ENCODE results near the gene RABL2A. TPM values are rescaled to one million over a fixed set of nuclear protein-coding genes. Genes with fewer than 3 reads are reported as not detected.
"Not testable (repeated sequence)": the region's sequence is repeated elsewhere in the genome, so short reads cannot be mapped to it uniquely, and the experiment has no call there.

Gene RABL2A
- total RNA-seq, 1 donor from 2014 or later = 9.1 TPM

GRCh38 chr2:113606036-113606435 is 21.0 kb upstream of the RABL2A start:
- DNase-seq (ENCODE audit: low read depth) = not testable (repeated sequence)

- not testable (repeated sequence) for DNase-seq (ENCODE audit: low read depth)
Measured at GRCh38 chr2:113609822-113610221, 17.2 kb upstream of the RABL2A start.

DNA sequence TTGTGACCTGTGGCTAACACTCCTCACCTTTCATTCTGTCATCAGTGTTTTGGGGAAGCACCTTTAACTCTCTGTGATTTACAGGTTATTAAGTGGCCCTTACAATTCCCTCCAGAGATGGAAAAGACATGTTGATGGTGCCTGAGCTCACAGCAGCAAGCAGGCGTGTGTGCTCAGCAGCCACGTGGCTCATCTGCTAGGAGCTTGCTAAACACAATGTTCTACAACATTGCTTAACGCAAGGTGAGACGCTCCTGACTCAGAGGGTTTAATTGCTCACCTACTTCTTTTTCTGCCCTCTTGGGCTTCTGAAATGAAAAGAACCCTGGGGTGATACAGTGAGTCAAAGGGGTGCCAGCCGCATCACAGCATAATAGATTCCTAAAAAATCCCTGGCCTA is 6.1 kb upstream of the RABL2A start:
- not testable (repeated sequence) for DNase-seq (ENCODE audit: low read depth)

GRCh38 chr2:113625906-113626305 is 1.2 kb upstream of the RABL2A start:
- not testable (repeated sequence) for DNase-seq (ENCODE audit: low read depth)

- DNase-seq (ENCODE audit: low read depth) = not testable (repeated sequence)
Measured at GRCh38 chr2:113632849-113633345, 5.8 kb downstream of the RABL2A start.

DNA sequence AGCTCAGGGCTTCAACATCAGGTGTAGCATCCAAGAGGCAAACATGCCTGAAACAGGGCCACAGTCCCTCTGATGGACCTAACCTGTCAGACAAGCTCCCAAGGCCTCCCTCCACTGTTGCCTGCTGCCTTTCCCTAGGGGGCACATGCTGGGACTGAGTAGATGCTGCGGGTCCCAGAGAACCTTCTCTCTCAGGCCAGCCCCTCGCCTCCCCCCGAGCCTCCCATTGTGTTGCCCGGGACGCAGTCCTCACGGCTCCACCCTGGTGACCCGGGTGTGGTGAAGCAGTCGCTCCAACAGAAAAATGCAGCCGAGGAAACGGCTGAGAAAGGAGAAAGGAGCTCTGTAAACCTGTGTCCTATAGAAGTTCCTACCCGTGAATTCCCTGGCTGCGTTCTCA is 8.3 kb downstream of the RABL2A start:
- DNase-seq (ENCODE audit: low read depth) = not testable (repeated sequence)

- not testable (repeated sequence) for DNase-seq (ENCODE audit: low read depth)
Measured at GRCh38 chr2:113636226-113636625, 9.2 kb downstream of the RABL2A start.

DNA sequence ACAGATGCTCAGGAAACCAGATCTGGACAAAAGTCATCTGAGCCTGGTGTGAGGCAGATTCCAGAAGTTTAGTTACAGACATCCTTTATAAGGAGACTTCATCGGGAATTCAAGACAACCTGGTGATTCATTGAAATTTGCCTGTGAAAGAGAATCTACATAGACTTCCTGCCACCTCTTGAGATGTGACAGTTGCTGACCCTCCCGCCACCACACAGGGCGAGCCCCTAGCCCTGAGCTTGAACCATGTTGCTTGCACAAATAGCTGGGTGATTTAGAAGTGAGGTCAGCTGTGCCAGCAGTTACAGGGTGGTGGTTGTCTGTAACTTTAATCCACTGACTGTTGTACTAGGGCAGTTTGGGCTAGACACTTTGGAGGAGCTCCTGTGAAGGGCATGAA is 11.0 kb downstream of the RABL2A start:
- peak; percentile 6 for DNase-seq (ENCODE audit: low read depth)

- not testable (repeated sequence) for DNase-seq (ENCODE audit: low read depth)
Measured at GRCh38 chr2:113646217-113646616, 19.2 kb downstream of the RABL2A start.

DNA sequence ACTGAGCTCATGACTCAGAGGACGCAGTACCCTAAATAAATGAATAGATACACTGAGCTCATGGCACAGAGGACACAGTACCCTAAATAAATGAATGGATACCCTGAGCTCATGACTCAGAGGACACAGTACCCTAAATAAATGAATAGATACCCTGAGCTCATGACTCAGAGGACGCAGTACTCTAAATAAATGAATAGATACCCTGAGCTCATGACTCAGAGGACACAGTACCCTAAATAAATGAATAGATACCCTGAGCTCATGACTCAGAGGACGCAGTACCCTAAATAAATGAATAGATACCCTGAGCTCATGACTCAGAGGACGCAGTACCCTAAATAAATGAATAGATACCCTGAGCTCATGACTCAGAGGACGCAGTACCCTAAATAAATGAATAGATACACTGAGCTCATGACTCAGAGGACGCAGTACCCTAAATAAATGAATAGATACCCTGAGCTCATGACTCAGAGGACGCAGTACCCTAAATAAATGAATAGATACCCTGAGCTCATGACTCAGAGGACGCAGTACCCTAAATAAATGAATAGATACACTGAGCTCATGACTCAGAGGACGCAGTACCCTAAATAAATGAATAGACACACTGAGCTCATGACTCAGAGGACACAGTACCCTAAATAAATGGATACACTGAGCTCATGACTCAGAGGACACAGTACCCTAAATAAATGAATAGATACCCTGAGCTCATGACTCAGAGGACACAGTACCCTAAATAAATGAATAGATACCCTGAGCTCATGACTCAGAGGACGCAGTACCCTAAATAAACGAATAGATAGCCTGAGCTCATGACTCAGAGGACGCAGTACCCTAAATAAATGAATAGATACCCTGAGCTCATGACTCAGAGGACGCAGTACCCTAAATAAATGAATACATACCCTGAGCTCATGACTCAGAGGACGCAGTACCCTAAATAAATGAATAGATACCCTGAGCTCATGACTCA is 24.1 kb downstream of the RABL2A start:
- not testable (repeated sequence) for DNase-seq (ENCODE audit: low read depth)

GRCh38 chr2:113652599-113652998 is 25.5 kb downstream of the RABL2A start:
- not testable (repeated sequence) for DNase-seq (ENCODE audit: low read depth)

DNA sequence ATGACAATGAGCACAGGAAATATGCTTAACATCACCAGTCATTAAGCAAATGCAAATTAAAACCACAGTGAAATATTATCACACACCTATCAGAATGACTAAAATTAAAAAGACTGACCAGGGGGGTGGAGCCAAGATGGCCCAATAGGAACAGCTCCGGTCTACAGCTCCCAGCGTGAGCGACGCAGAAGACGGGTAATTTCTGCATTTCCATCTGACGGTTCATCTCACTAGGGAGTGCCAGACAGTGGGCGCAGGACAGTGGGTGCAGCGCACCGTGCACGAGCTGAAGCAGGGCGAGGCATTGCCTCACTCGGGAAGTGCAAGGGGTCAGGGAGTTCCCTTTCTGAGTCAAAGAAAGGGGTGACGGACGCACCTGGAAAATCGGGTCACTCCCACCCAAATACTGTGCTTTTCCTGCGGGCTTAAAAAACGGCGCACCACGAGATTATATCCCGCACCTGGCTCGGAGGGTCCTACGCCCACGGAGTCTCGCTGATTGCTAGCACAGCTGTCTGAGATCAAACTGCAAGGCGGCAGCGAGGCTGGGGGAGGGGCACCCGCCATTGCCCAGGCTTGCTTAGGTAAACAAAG is 29.1 kb downstream of the RABL2A start:
- not testable (repeated sequence) for DNase-seq (ENCODE audit: low read depth)

DNA sequence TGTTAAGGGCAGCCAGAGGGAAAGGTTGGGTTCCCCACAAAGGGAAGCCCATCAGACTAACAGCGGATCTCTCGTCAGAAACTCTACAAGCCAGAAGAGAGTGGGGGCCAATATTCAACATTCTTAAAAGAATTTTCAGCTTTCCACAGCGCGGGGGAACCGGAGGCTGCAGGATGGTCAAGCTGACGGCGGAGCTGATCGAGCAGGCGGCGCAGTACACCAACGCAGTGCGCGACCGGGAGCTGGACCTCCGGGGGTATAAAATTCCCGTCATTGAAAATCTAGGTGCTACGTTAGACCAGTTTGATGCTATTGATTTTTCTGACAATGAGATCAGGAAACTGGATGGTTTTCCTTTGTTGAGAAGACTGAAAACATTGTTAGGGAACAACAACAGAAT is 30.7 kb downstream of the RABL2A start:
- DNase-seq (ENCODE audit: low read depth) = not testable (repeated sequence)

DNA sequence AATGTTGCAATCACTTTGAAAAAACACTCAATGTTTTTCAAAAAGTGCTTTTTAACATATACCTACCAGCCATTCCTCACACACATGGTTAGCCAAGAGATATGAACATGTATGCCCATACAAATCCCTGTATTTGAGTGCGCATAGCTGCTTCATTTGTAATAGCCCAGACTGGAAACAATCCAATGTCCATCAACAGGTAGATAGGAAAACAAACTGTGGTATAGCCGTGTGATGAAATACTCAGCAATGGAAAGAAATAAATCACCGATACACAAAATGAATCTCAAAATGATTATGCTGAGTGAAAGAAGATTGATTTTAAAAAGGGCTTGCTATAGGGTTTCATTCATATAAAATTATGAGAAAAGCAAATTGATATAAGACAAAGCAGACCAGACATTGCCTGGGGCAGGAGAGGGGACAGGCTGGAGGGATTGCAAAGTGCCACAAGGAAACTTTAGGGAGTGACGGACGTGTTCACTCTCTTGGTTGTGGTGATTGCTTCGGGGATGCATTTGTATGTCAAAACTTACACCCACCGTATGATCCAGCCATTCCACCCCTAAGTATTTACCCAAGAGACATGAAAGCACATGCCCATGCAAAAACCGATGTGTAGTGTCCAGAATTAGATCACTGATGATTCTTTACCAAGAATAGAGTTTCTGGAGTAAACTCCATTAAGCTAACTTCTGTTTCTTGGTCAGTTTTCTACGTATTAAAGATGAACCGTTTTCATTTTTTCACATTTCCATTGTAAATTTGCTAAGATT is 36.4 kb downstream of the RABL2A start:
- not testable (repeated sequence) for DNase-seq (ENCODE audit: low read depth)

GRCh38 chr2:113664761-113665533 is 37.9 kb downstream of the RABL2A start:
- DNase-seq (ENCODE audit: low read depth) = not testable (repeated sequence)

- not testable (repeated sequence) for DNase-seq (ENCODE audit: low read depth)
Measured at GRCh38 chr2:113669013-113669412, 41.9 kb downstream of the RABL2A start.

GRCh38 chr2:113672326-113672932 is 45.4 kb downstream of the RABL2A start:
- DNase-seq (ENCODE audit: low read depth) = no peak

DNA sequence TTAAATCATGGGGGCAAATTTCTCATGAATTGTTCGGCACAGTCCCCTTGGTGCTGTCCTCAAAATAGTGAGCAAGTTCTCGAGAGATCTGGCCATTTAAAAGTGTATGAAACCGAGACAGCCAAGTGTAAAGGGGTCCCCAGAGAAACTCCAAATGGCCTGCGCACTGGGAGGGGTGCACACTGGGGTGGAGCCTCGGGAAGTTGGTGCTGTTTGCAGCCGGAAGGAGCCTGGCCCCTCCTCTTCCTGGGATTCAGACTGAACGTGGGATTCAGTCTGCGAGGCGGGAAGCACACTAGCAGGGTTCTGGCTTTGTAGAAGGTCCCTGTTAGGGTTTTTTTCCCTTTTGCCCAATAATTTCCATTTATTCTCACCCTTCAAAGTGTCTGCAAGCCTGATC is 48.8 kb downstream of the RABL2A start:
- DNase-seq (ENCODE audit: low read depth) = no peak

DNA sequence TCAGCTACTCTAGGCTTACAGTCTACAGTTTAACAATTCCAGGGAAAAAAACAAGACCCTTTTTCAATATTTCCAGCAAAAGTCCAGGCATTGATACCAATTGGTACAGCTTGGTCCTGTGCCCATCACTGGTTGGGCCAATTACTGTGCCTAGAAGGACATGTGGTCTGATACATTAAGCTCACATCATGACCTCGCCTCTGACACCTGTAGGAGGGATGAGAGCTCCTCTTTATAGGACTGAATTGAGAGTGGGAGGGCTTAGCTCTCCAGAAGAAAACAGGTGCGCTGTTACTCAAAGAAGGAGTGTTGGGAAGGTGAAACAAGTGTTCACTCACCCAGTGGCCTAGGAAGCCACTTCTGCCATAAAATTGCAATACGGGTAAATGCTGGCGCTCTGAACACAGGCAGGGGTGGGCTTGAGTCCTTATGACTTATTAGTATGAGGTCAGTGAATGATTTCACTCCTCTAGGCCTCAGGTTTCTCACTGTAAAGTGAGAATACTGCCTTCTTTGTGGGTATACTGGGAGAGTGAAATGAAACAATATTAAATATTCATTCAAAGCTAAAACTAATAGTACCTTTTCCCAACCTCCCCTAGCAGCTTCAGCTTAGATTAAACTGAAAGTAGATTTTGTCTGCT is 49.7 kb downstream of the RABL2A start:
- no peak for DNase-seq (ENCODE audit: low read depth)

DNA sequence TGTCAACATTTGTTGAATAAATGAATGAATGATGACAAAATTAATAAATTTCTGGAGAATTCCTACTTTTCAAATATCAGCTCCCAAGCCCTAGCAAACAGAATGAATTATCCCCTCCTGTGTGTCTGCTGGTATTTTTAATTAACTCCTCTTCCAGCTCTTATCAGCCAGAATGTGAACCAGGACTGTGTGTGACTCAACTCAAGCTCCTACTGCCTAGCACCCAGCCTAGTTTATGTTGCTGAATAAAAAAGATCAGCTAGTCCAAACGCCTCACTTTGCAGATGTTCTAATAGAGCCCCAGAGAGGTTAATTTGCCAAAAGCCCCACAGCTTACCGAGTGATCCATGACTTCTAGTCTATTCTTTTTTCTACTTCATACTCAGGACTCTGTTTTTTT is 50.3 kb downstream of the RABL2A start:
- no peak for DNase-seq (ENCODE audit: low read depth)
